ENCODE results near the gene LHFPL2.
"Not testable (repeated sequence)": the region's sequence is repeated elsewhere in the genome, so short reads cannot be mapped to it uniquely, and the experiment has no call there.

GRCh38 chr5:78620119-78620518, 28.5 kb downstream of the LHFPL2 start:
- TF ChIP-seq CTCF (conservative IDR thresholded peaks at IDR 0.05; ENCODE audit: low read depth in 2 of 2); POLR2AphosphoS5 (IDR thresholded peaks at IDR 0.05; ENCODE audit: low read depth); EZH2phosphoT487 (IDR thresholded peaks at IDR 0.05; ENCODE audit: unreplicated experiment); ZNF331 (CRISPR knock-in tag; IDR thresholded peaks at IDR 0.05; ENCODE audit: low read depth); REST (IDR thresholded peaks at IDR 0.05; ENCODE audit: unreplicated experiment); EZH2 (IDR thresholded peaks at IDR 0.05; ENCODE audit: low read depth, unreplicated experiment); JUNB (IDR thresholded peaks at IDR 0.05; ENCODE audit: unreplicated experiment); STAT1 (IDR thresholded peaks at IDR 0.05; ENCODE audit: unreplicated experiment); NANOG (IDR thresholded peaks at IDR 0.05; ENCODE audit: borderline replicate concordance); CREB1 (CRISPR knock-in tag; IDR thresholded peaks at IDR 0.05; ENCODE audit: low read depth); ETS1 (IDR thresholded peaks at IDR 0.05); ZNF114 (CRISPR knock-in tag; IDR thresholded peaks at IDR 0.05): not testable (repeated sequence)
